ENCODE measurements around the gene GSTM3.

GSTM3 gene

DNA sequence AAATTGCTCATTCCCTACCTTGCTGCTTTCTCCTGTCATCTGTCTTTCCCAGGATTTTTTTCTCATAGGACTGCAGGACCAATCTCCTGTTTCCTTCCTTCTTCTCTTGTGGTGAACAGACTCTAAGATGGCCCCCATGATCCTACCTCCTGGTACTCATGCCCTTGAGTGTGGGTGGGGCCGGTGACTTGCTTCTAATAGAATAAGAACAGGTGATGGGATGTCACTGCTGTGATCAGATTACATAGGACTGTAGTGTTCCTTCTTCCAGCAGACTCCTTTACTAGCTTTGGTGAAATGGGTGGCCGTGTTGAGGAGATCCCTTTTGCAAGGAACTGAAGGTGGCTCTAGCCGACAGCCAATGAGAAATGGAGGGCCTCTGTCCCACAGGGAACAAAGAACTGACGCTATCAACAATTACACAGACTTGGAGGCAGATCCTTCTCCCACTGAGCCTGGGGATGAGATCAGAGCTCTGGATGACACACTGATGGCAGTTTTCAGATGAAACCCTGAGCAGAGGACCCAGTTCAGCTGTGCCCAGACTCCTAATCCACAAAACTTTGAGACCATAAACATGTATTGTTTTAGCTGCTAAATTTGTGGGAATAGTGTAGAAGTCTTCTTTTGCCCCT is 7.5 kb downstream of the GSTM3 start:
- TF ChIP-seq GATA3 (IDR thresholded peaks at IDR 0.05; ENCODE audit: low read depth, low read length) = no peak
- no peak for TF ChIP-seq GATA2 (IDR thresholded peaks at IDR 0.05; ENCODE audit: low read depth, low read length)

DNA sequence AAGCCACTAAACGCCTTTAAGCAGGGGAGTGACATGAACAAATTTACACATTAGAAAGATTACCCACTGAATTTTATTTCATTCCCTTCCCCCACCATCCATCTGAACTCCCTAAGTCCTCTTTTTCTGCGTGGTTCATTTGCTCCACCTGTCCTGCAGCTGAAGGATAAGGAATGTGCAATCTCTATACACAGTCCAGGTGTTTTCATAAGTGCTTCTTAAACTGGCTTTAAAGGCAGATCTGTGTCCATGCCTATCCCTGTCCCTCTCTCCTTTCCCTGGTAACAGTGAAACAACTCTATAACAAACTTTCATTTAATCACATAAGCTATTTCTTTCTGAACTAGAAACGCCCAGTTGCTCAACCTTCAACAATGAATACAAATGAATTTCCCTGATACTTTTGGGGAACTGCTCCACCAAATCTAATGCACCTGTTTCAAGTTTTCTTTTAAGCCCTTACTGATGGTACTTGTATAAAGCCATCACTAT is 8.4 kb downstream of the GSTM3 start:
- TF ChIP-seq GATA2 (IDR thresholded peaks at IDR 0.05; ENCODE audit: low read depth, low read length) (no peak), GATA3 (IDR thresholded peaks at IDR 0.05; ENCODE audit: low read depth, low read length) (no peak)

DNA sequence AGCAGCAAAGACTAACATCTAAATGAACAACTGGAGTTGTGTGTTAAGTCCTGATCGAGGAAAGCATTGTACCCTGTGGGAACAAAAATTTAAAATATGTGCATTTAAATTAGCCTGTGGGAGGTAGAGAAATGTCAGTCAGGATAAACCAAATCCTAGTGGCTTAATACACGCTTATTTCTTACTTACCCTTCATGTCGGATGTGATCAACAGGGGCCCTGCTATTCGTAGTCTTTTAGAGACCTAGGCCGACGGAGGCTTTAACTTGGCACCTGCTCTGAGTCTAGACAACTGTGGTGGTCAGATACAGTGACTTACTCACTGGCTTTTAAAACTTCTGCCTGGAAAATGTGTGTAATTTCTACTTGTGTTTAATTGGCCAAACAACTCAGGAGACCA is 10.2 kb downstream of the GSTM3 start:
- no peak for TF ChIP-seq GATA2 (IDR thresholded peaks at IDR 0.05; ENCODE audit: low read depth, low read length)

DNA sequence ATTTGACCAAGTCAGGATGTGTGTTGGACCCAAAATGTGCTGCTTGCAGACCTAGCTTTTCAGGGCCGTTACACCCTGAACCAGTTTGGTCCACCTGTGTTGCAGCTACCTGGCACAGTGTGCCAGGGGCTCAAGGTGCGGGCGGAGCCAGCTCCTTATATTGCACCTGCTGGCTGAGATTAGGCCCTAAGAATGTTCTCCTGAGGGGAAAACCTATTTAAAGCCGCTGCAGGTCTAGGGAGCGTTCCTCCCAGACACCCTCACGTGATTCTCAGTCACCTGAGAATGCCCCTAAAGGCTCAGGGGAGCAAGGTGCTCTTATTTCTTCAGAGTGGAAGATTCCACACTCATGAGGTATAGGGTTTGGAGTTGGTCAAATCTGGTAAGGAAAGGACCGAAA is 12.0 kb downstream of the GSTM3 start:
- no peak for TF ChIP-seq GATA3 (IDR thresholded peaks at IDR 0.05; ENCODE audit: low read depth, low read length)
- no peak for TF ChIP-seq GATA2 (IDR thresholded peaks at IDR 0.05; ENCODE audit: low read depth, low read length)

DNA sequence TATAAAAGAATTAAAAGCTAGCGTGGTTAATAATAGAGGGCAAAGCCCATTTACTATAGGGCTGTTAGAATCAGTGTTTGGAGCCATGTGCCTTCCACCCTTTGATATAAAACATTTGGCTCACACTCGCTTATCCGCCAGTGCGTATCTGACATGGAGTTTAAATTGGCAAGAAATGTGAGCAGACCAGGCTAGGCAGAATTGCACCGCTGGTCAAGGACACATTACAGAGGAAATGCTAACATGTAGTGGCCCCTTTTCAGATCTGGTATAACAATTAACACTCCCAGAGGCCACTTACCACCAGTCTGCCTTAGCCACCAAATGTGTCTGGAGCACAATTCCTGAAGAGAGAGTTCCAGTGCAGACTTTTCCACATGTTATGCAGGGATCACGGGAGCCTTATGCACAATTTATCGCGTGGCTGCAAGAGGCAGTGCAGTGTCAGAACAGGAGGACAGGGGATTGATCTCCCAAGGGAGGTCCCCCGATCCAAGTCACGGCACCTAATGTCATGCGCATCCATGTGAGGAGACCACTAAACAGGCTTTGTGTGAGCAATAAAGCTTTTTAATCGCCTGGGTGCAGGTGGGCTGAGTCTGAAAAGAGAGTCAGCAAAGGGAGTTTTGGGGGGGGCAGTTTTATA is 14.0 kb downstream of the GSTM3 start:
- TF ChIP-seq GATA2 (IDR thresholded peaks at IDR 0.05; ENCODE audit: low read depth, low read length) (no peak), GATA3 (IDR thresholded peaks at IDR 0.05; ENCODE audit: low read depth, low read length) (no peak)

DNA sequence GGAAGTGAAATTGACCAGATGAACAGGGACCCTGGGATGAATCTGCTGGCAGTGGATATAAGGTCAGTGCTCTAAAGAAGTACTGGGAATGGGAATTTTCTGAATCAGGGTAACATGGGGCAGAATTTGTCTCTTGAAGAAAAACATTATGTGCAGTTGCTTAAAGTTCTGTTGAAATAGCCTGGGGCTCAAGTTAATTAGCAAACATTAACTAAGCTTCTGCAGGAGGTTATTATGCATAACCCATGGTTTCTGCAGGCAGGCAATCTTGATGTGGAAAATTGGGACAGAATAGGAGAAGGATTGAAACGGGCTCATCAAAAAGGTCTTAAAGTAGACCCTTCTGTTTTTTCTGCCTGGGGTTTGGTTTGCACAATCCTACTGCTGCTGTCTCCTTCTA is 14.8 kb downstream of the GSTM3 start:
- TF ChIP-seq GATA3 (IDR thresholded peaks at IDR 0.05; ENCODE audit: low read depth, low read length) (no peak), GATA2 (IDR thresholded peaks at IDR 0.05; ENCODE audit: low read depth, low read length) (no peak)

DNA sequence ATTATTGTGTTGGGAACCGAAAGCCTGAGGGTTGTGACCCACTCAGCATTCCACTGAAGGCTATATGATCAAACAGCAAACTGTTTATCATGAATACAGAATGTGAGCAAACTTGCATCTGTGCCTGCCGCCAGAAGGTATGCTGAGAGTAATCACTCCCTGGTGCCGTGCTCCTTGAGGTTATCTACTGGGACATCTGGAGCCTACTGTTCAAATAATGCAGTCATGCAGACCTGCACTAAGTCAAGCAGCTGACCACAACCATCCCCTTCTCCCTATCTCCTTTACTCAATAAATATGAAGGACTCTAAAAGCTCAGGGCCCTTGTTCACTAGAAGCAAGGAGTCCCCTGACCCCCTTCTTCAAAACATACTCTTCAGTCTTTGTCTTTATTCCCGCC is 15.3 kb downstream of the GSTM3 start:
- no peak for TF ChIP-seq GATA2 (IDR thresholded peaks at IDR 0.05; ENCODE audit: low read depth, low read length)
- no peak for TF ChIP-seq GATA3 (IDR thresholded peaks at IDR 0.05; ENCODE audit: low read depth, low read length)

DNA sequence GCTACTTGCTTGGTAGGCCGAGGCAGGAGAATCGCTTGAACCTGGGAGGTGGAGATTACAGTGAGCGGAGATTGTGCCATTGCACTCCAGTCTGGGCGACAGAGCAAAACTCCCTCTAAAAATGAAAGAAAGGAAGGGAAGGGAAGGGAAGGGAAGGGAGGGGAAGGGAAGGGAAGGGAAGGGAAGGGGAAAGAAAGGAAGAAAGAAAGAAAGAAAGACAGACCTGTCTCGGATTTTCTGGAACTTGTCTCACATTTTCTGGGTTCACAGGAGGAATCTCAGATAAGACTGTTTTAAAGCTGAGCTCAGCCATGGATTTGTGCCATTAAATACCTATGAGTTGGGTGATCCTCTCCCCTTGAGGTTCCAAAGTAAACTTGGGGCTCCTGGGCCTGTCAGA is 15.9 kb downstream of the GSTM3 start:
- no peak for TF ChIP-seq GATA3 (IDR thresholded peaks at IDR 0.05; ENCODE audit: low read depth, low read length)
- TF ChIP-seq GATA2 (IDR thresholded peaks at IDR 0.05; ENCODE audit: low read depth, low read length) = no peak

DNA sequence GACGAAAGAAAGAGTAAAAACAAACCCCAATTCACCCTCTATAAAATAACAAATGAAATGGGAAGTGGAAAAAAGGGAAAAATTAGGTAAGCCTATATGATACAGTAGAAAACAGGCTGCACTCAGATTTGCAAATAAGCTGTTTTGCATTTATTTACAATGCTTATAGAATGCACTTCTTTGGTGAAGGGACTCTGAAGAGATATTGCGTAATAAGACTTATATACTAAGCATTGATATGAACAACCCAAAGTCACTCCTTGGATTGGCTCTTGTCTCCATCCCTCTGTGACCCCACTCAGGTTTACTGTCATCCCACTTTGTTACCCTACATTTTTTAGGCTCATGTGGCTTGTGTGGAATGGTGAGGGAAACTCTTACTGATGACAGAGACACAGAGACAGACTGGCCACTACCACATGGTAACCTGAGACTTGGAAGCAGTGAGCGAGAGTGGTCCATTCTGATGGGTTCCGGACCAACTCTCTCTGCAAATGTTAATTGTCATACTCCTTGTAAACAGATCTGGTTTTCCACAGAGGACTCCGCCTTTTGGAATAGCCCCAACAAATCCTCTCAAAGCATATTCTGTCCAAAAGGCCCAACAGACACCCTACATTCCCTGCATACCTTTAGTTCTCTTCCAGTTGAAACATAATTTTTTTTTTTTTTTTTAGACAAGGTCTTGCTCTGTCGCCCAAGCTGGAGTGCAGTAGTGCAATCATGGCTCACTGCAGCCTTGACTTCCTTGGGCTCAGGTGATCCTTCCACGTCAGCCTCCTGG is 17.7 kb downstream of the GSTM3 start:
- TF ChIP-seq GATA3 (IDR thresholded peaks at IDR 0.05; ENCODE audit: low read depth, low read length) (no peak), GATA2 (IDR thresholded peaks at IDR 0.05; ENCODE audit: low read depth, low read length) (no peak)

DNA sequence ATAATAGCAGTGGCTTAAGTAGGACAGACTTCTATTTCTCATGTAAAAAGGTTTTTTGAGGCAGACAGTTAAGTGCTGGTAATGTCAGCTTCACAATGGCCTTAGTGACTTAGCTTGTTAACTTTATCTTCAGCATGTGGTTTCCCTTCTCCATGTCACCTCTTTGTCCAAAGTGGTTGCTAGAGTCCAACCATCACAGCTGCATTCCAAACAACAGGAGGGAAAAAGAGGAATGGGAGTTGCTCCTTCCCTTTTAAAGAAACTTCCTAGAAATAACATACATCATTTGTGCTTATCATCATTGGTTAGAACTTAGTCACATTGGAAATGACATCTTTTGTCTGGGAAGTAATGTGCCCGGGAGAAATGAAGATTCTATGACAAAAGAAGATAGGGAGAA is 18.9 kb downstream of the GSTM3 start:
- TF ChIP-seq GATA2 (IDR thresholded peaks at IDR 0.05; ENCODE audit: low read depth, low read length) (no peak), GATA3 (IDR thresholded peaks at IDR 0.05; ENCODE audit: low read depth, low read length) (no peak)

DNA sequence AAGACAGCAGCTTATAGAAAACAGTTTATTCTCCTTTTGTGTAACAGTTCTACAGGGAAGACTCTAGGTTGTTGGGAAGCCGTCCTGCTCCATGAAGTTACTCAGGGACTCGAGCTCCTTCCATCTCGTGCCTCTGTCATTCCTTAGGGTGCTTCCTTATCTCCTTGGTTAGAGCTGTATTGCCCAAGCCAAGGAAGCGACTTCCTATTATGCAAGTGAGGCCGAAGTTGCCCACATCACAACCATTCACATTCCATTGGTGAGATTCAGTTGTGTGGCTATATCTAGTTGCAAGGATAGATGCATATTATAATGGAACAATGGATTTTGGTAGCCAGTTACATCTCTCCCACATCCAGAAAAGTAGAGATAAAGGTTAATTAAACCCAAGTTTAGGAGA is 19.8 kb downstream of the GSTM3 start:
- no peak for TF ChIP-seq GATA3 (IDR thresholded peaks at IDR 0.05; ENCODE audit: low read depth, low read length)
- no peak for TF ChIP-seq GATA2 (IDR thresholded peaks at IDR 0.05; ENCODE audit: low read depth, low read length)

DNA sequence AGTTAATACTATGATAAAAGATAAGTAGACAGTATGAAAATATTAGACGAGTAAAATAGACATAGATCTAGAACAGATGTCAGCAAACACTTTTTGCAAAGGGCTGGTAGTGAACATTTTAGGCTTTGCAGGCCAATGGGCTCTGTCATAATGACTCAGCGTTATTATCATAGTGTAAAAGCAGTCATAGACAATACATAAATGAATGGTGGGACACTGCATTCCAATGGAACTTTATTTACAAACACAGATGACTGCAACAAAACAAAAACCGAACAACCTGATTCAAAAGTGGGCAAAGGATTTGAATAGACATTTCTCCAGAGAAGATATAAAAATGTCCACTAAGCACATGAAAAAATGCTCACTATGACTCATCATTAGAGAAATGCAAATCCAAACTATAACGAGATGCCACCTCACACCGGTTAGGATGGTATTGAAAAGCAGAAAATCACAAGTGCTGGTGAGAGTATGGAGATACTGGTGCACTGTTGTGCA is 21.5 kb downstream of the GSTM3 start:
- no peak for TF ChIP-seq GATA3 (IDR thresholded peaks at IDR 0.05; ENCODE audit: low read depth, low read length)
- no peak for TF ChIP-seq GATA2 (IDR thresholded peaks at IDR 0.05; ENCODE audit: low read depth, low read length)

DNA sequence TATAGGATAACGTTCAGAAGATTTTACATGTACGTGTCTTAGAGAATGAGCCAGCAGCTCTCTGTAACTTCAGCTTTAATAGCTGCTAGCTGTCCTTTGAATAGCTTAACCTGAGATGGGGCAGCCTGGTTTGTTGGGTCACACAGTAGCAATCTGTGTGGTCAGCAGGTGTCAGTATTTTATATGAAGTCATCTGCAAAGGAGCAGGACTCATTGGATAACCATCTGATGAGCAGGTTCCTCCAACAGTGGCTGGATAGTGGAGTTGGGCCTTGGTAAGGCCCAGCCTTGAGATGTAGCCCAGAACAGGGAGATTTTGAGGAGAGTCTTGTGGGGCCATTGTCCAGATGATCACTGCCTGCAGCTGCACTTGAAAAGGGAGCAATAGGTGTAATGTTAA is 22.3 kb downstream of the GSTM3 start:
- TF ChIP-seq GATA2 (IDR thresholded peaks at IDR 0.05; ENCODE audit: low read depth, low read length) (no peak), GATA3 (IDR thresholded peaks at IDR 0.05; ENCODE audit: low read depth, low read length) (no peak)

DNA sequence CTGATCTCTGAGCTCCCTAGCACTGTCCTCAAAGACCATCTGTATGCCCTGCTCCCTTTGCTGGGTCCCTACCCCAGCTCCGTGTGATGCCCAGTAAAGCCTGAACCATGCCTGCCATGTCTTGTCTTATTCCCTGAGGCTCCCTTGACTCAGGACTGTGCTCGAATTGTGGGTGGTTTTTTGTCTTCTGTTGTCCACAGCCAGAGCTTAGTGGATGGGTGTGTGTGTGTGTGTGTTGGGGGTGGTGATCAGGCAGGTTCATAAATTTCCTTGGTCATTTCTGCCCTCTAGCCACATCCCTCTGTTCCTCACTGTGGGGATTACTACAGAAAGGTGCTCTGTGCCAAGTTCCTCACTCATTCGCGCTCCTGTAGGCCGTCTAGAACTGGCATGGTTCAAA is 23.1 kb downstream of the GSTM3 start:
- TF ChIP-seq GATA2 (IDR thresholded peaks at IDR 0.05; ENCODE audit: low read depth, low read length) = no peak
- no peak for TF ChIP-seq GATA3 (IDR thresholded peaks at IDR 0.05; ENCODE audit: low read depth, low read length)
